ENCODE data around the gene POMT1. TPM values are rescaled to one million over a fixed set of nuclear protein-coding genes. Genes with fewer than 3 reads are reported as not detected.

POMT1 gene
- total RNA-seq, 3 donors from 2014 or later (not counting 1 experiment from before 2014, with no cell fraction given): 35.5 to 38.8 (median 36.3) TPM

GRCh38 chr9:131552030-131552429 lies 49.3 kb downstream of the POMT1 start:
- no peak overlapping the region for H3K4me3 Mint-ChIP-seq
- DNase-seq (no peak), ATAC-seq (no peak)
- H3K4me1 ChIP-seq (ENCODE audit: control insufficient read depth, insufficient read depth, low read length): peaks cover 4% of the 10 kb centered on the region
- 77% methylated on average over 6 of the region's 6 CpGs for WGBS (ENCODE audit: insufficient coverage)
- no peaks in the 10 kb centered on the region for H3K36me3 Mint-ChIP-seq
- H3K4me1 Mint-ChIP-seq: peaks cover 0 to 8% of the 10 kb centered on the region in 2 donors
- H3K27ac ChIP-seq (ENCODE audit: low read length): no peak overlapping the region
- TF ChIP-seq, protein P1, sequence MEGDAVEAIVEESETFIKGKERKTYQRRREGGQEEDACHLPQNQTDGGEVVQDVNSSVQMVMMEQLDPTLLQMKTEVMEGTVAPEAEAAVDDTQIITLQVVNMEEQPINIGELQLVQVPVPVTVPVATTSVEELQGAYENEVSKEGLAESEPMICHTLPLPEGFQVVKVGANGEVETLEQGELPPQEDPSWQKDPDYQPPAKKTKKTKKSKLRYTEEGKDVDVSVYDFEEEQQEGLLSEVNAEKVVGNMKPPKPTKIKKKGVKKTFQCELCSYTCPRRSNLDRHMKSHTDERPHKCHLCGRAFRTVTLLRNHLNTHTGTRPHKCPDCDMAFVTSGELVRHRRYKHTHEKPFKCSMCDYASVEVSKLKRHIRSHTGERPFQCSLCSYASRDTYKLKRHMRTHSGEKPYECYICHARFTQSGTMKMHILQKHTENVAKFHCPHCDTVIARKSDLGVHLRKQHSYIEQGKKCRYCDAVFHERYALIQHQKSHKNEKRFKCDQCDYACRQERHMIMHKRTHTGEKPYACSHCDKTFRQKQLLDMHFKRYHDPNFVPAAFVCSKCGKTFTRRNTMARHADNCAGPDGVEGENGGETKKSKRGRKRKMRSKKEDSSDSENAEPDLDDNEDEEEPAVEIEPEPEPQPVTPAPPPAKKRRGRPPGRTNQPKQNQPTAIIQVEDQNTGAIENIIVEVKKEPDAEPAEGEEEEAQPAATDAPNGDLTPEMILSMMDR (IDR thresholded peaks at IDR 0.05): no peak
- no peak overlapping the region for H3K4me3 ChIP-seq (ENCODE audit: low read length)
- no peak overlapping the region for H3K27ac Mint-ChIP-seq
- intact Hi-C loops (cut with micrococcal nuclease): no loop called here
- no peaks in the 10 kb centered on the region for H3K9me3 Mint-ChIP-seq
- no peaks in the 10 kb centered on the region for H3K36me3 ChIP-seq (ENCODE audit: control insufficient read depth, insufficient read depth, low read length)
- H3K27me3 Mint-ChIP-seq (ENCODE audit: low read depth in 2 of 2): peaks cover 43 to 65% of the 10 kb centered on the region in 2 donors
- H3K9me3 ChIP-seq (ENCODE audit: control insufficient read depth, insufficient read depth, low read length): no peaks in the 10 kb centered on the region
- H3K27me3 ChIP-seq (ENCODE audit: control insufficient read depth, insufficient read depth, low read length): peaks cover 22% of the 10 kb centered on the region

DNA sequence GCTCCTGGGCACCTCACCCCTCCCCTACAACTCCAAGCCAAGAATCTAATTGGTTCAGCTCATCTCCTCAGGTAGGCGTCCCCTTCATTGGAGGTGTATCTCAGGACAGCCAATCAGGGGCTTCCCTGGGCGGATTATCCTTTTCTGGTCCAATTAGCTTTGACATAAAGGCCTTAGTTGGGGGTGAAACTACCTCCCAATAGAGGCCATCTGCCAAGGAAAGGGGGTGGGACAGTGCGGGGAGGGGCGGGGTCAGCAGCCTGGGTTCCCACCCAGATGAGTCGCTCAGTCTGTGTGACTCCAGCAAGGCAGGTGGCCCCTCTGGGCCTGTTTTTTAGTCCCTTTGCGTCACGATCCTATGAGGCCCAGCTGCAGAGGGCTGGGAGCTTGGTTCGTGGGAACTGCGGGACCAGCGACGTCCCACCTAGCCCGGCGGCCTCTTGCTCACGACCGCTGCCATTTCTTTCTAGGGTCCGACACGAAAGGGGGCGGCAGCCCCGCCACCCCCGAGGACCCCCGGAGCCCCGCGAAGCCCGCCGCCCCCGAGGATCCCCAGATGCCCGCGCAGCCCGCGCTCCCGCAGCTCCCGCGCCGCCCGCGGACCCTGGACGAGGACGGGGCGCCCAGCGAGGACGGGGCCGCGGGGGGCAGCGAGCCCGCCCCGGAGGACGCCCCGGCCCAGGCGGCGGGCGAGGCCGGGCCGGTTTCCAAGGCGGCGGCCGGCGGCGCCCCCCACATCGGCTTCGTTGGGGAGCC lies 51.5 kb downstream of the POMT1 start:
- H3K36me3 ChIP-seq (ENCODE audit: control insufficient read depth, insufficient read depth, low read length): no peaks in the 10 kb centered on the region
- Mint-ChIP-seq H3K36me3 (no peaks in the 10 kb centered on the region), H3K27me3 (ENCODE audit: low read depth in 2 of 2) (peaks cover 20 to 44% of the 10 kb centered on the region in 2 donors), H3K4me3 (no peak overlapping the region), H3K4me1 (no peaks in the 10 kb centered on the region), H3K27ac (no peak overlapping the region), H3K9me3 (no peaks in the 10 kb centered on the region)
- peaks cover 4% of the 10 kb centered on the region for H3K4me1 ChIP-seq (ENCODE audit: control insufficient read depth, insufficient read depth, low read length)
- no peak for DNase-seq
- H3K27ac ChIP-seq (ENCODE audit: low read length): no peak overlapping the region
- H3K9me3 ChIP-seq (ENCODE audit: control insufficient read depth, insufficient read depth, low read length): no peaks in the 10 kb centered on the region
- ATAC-seq: peak in 1 of 3 donors; percentile 10
- peaks cover 21% of the 10 kb centered on the region for H3K27me3 ChIP-seq (ENCODE audit: control insufficient read depth, insufficient read depth, low read length)
- intact Hi-C loops (cut with micrococcal nuclease): no loop called here
- 35% methylated on average over 60 of the region's 60 CpGs for WGBS (ENCODE audit: insufficient coverage)
- TF ChIP-seq, protein P1 (IDR thresholded peaks at IDR 0.05): no peak
- no peak overlapping the region for H3K4me3 ChIP-seq (ENCODE audit: low read length)

GRCh38 chr9:131554843-131555351 lies 52.2 kb downstream of the POMT1 start:
- no peak for DNase-seq
- Histone ChIP-seq H3K27me3 (ENCODE audit: control insufficient read depth, insufficient read depth, low read length) (peaks cover 21% of the 10 kb centered on the region), H3K4me3 (ENCODE audit: low read length) (no peak overlapping the region), H3K9me3 (ENCODE audit: control insufficient read depth, insufficient read depth, low read length) (no peaks in the 10 kb centered on the region), H3K36me3 (ENCODE audit: control insufficient read depth, insufficient read depth, low read length) (no peaks in the 10 kb centered on the region), H3K27ac (ENCODE audit: low read length) (no peak overlapping the region), H3K4me1 (ENCODE audit: control insufficient read depth, insufficient read depth, low read length) (peaks cover 4% of the 10 kb centered on the region)
- H3K27ac Mint-ChIP-seq: no peak overlapping the region
- H3K4me3 Mint-ChIP-seq: no peak overlapping the region
- TF ChIP-seq, protein P1 (IDR thresholded peaks at IDR 0.05): no peak
- no peaks in the 10 kb centered on the region for H3K36me3 Mint-ChIP-seq
- ATAC-seq: peak in 1 of 3 donors; percentile 49
- peaks cover 14 to 37% of the 10 kb centered on the region in 2 donors for H3K27me3 Mint-ChIP-seq (ENCODE audit: low read depth in 2 of 2)
- no peaks in the 10 kb centered on the region for H3K9me3 Mint-ChIP-seq
- 24% methylated on average over 54 of the region's 54 CpGs for WGBS (ENCODE audit: insufficient coverage)
- no peaks in the 10 kb centered on the region for H3K4me1 Mint-ChIP-seq
- intact Hi-C loops (cut with micrococcal nuclease): no loop called here

Measured in natural killer cell (primary cell).